ENCODE results near the gene VPS54.

- TF ChIP-seq ZNF274 (IDR thresholded peaks at IDR 0.05; ENCODE audit: low read depth, low read length) (no peak), SUZ12 (IDR thresholded peaks at IDR 0.05; ENCODE audit: extremely low read depth, insufficient read depth, insufficient read length) (no peak), YY1 (IDR thresholded peaks at IDR 0.05; ENCODE audit: insufficient read depth, insufficient read length) (no peak)
Measured at GRCh38 chr2:64012115-64012514, 7.1 kb downstream of the VPS54 start.
